HK-2 (cell line): Measurements from ENCODE around the gene FAM107B.
A peak's percentile ranks its signal among the peaks of the same experiment; 100 is the strongest.

ENCODE experiments used
- DNase-seq: peaks from one replicate; pipeline ENCODE4 v3.0.0-alpha.2; 2018; ENCODE audit not compliant: unreplicated experiment

Gene FAM107B

GRCh38 chr10:14560791-14561765 lies 213.6 kb downstream of the FAM107B start:
- no peak for DNase-seq

GRCh38 chr10:14560274-14560673 lies 214.4 kb downstream of the FAM107B start:
- DNase-seq, result peak; percentile 16

GRCh38 chr10:14558025-14558424 lies 216.7 kb downstream of the FAM107B start:
- DNase-seq, result no peak

- DNase-seq, result no peak
Measured at GRCh38 chr10:14557567-14557966, 217.1 kb downstream of the FAM107B start.

GRCh38 chr10:14556285-14556956 lies 218.3 kb downstream of the FAM107B start:
- no peak for DNase-seq

GRCh38 chr10:14555807-14556206 lies 218.9 kb downstream of the FAM107B start:
- DNase-seq, result no peak

GRCh38 chr10:14554491-14555205 lies 220.0 kb downstream of the FAM107B start:
- no peak for DNase-seq

GRCh38 chr10:14554091-14554490 lies 220.6 kb downstream of the FAM107B start:
- no peak for DNase-seq

- DNase-seq, result no peak
Measured at GRCh38 chr10:14553448-14553847, 221.2 kb downstream of the FAM107B start.

GRCh38 chr10:14552015-14552414 lies 222.7 kb downstream of the FAM107B start:
- DNase-seq, result no peak

GRCh38 chr10:14550471-14550981 lies 224.2 kb downstream of the FAM107B start:
- no peak for DNase-seq

GRCh38 chr10:14549496-14549895 lies 225.2 kb downstream of the FAM107B start:
- no peak for DNase-seq

GRCh38 chr10:14548970-14549369 lies 225.7 kb downstream of the FAM107B start:
- DNase-seq, result no peak

- DNase-seq, result no peak
Measured at GRCh38 chr10:14548474-14548873, 226.2 kb downstream of the FAM107B start.

- DNase-seq, result no peak
Measured at GRCh38 chr10:14547816-14548215, 226.9 kb downstream of the FAM107B start.

GRCh38 chr10:14545827-14546226 lies 228.9 kb downstream of the FAM107B start:
- no peak for DNase-seq

GRCh38 chr10:14543904-14544210 lies 230.8 kb downstream of the FAM107B start:
- DNase-seq, result no peak

- DNase-seq, result no peak
Measured at GRCh38 chr10:14543046-14543903, 231.4 kb downstream of the FAM107B start.

GRCh38 chr10:14541379-14541778 lies 233.3 kb downstream of the FAM107B start:
- DNase-seq, result no peak

- no peak for DNase-seq
Measured at GRCh38 chr10:14540611-14541010, 234.1 kb downstream of the FAM107B start.

- DNase-seq, result no peak
Measured at GRCh38 chr10:14540062-14540461, 234.6 kb downstream of the FAM107B start.
